RWPE2 (cell line): ENCODE measurements around the gene CASP3.
"Not testable (repeated sequence)": the region's sequence is repeated elsewhere in the genome, so short reads cannot be mapped to it uniquely, and the experiment has no call there.

Experiments
- ATAC-seq: fragments of 200-7000 bp; cut with Tn5 transposase; 3 replicates; pipeline ENCODE4 v1.9.1; 2021; ENCODE audit warnings: low read depth
- DNase-seq: peaks from one replicate; pipeline ENCODE4 v3.0.0-alpha.2; 2020; ENCODE audit warnings: low spot score
- H3K27ac ChIP-seq: fragments of 450-650 bp; 2 replicates; pipeline ENCODE4 v1.5.1; 2017; ENCODE audit warnings: mild to moderate bottlenecking; ENCODE audit not compliant: poor library complexity, severe bottlenecking
- H3K27me3 ChIP-seq: fragments of 250-450 bp; sonication (Bioruptor Pico); 2 replicates; pipeline ENCODE4 v1.5.1; 2021; ENCODE audit warnings: mild to moderate bottlenecking, moderate library complexity; ENCODE audit not compliant: insufficient read depth, poor library complexity, severe bottlenecking
- H3K36me3 ChIP-seq: fragments of 250-450 bp; sonication (Bioruptor Pico); 2 replicates; pipeline ENCODE4 v1.5.1; 2020; ENCODE audit warnings: low read depth, mild to moderate bottlenecking, moderate library complexity
- H3K4me1 ChIP-seq: fragments of 250-450 bp; sonication (Bioruptor Pico); 2 replicates; pipeline ENCODE4 v1.5.1; 2021; ENCODE audit warnings: mild to moderate bottlenecking, moderate library complexity; ENCODE audit not compliant: insufficient read depth, poor library complexity, severe bottlenecking
- H3K4me3 ChIP-seq: fragments of 250-450 bp; sonication (Bioruptor Pico); 2 replicates; pipeline ENCODE4 v1.5.1; 2021; ENCODE audit warnings: mild to moderate bottlenecking, moderate library complexity; ENCODE audit not compliant: severe bottlenecking
- H3K9me3 ChIP-seq: fragments of 250-450 bp; sonication (Bioruptor Pico); 2 replicates; pipeline ENCODE4 v1.5.1; 2021; ENCODE audit warnings: mild to moderate bottlenecking, moderate library complexity; ENCODE audit not compliant: severe bottlenecking
- CTCF ChIP-seq: fragments of 450-650 bp; IDR thresholded peaks from one replicate; pipeline ENCODE4 v1.5.1; 2017; ENCODE audit warnings: mild to moderate bottlenecking, moderate library complexity; ENCODE audit not compliant: poor library complexity, severe bottlenecking

The CASP3 gene

GRCh38 chr4:184616633-184617551, 32.4 kb downstream of the CASP3 start:
- DNase-seq (no peak), ATAC-seq (no peak)
- Histone ChIP-seq H3K36me3 (no peaks in the 10 kb centered on the region), H3K4me3 (no peak overlapping the region), H3K4me1 (no peaks in the 10 kb centered on the region), H3K27me3 (no peaks in the 10 kb centered on the region), H3K27ac (no peak overlapping the region), H3K9me3 (no peaks in the 10 kb centered on the region)
- no peak for TF ChIP-seq CTCF

- H3K27ac ChIP-seq, H3K4me3 ChIP-seq, H3K27me3 ChIP-seq, H3K4me1 ChIP-seq, H3K36me3 ChIP-seq, DNase-seq, ATAC-seq, H3K9me3 ChIP-seq: not testable (repeated sequence)
Observed at GRCh38 chr4:184616168-184616567, 33.1 kb downstream of the CASP3 start.

GRCh38 chr4:184614509-184614908, 34.7 kb downstream of the CASP3 start:
- H3K4me3 ChIP-seq = no peak overlapping the region
- DNase-seq (no peak), ATAC-seq (no peak)
- H3K27me3 ChIP-seq = no peaks in the 10 kb centered on the region
- H3K9me3 ChIP-seq = no peaks in the 10 kb centered on the region
- no peak overlapping the region for H3K27ac ChIP-seq
- no peaks in the 10 kb centered on the region for H3K4me1 ChIP-seq
- TF ChIP-seq CTCF = no peak
- no peaks in the 10 kb centered on the region for H3K36me3 ChIP-seq

GRCh38 chr4:184613405-184613804, 35.8 kb downstream of the CASP3 start:
- H3K27me3 ChIP-seq = no peaks in the 10 kb centered on the region
- H3K36me3 ChIP-seq = no peaks in the 10 kb centered on the region
- ATAC-seq (no peak), DNase-seq (no peak)
- TF ChIP-seq CTCF = no peak
- no peak overlapping the region for H3K27ac ChIP-seq
- no peaks in the 10 kb centered on the region for H3K4me1 ChIP-seq
- H3K4me3 ChIP-seq = no peak overlapping the region
- no peaks in the 10 kb centered on the region for H3K9me3 ChIP-seq

GRCh38 chr4:184612074-184612473, 37.2 kb downstream of the CASP3 start:
- no peak for TF ChIP-seq CTCF
- DNase-seq (no peak), ATAC-seq (no peak)
- Histone ChIP-seq H3K36me3 (no peaks in the 10 kb centered on the region), H3K4me3 (no peak overlapping the region), H3K27ac (no peak overlapping the region), H3K27me3 (no peaks in the 10 kb centered on the region), H3K9me3 (no peaks in the 10 kb centered on the region), H3K4me1 (no peaks in the 10 kb centered on the region)

DNA sequence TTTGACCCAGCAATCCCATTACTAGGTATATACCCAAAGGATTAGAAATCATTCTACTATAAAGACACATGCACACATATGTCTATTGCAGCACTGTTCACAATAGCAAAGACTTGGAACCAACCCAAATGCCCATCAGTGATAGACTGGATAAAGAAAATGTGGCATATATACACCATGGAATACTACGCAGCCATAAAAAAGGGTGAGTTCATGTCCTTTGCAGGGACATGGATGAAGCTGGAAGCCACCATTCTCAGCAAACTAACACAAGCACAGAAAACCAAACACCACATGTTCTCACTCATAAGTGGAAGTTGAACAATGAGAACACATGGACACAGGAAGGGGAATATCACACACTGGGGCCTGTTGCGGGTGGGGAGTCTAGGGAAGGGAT, 41.8 kb downstream of the CASP3 start:
- H3K4me3 ChIP-seq, H3K36me3 ChIP-seq, H3K4me1 ChIP-seq, ATAC-seq, H3K27ac ChIP-seq, DNase-seq, H3K9me3 ChIP-seq, H3K27me3 ChIP-seq: not testable (repeated sequence)

DNA sequence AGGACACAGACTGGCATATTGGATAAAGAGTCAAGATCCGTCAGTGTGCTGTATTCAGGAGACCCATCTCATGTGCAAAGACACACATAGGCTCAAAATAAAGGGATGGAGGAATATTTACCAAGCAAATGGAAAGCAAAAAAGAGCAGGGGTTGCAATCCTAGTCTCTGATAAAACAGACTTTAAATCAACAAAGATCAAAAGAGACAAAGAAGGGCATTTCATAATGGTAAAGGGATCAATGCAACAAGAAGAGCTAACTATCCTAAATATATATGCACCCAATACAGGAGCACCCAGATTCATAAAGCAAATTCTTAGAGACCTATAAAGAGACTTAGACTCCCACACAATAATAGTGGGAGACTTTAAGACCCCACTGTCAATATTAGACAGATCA, 46.4 kb downstream of the CASP3 start:
- H3K36me3 ChIP-seq, H3K9me3 ChIP-seq, H3K4me3 ChIP-seq, H3K27me3 ChIP-seq, H3K27ac ChIP-seq, H3K4me1 ChIP-seq, ATAC-seq, DNase-seq: not testable (repeated sequence)

DNA sequence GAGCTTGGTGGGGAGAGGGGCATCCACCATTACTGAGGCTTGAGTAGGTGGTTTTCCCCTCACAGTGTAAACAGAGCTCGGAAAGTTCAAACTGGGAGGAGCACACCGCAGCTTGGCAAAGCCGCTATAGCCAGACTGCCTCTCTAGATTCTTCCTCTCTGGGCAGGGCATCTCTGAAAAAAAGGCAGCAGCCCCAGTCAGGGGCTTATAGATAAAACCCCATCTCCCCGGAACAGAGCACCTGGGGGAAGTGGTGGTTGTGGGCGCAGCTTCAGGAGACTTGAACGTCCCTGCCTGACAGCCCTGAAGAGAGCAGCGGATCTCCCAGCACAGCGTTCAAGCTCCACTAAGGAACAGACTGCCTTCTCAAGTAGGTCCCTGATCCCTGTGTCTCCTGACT, 48.3 kb downstream of the CASP3 start:
- H3K27me3 ChIP-seq, H3K9me3 ChIP-seq, H3K27ac ChIP-seq, H3K36me3 ChIP-seq, ATAC-seq, DNase-seq, H3K4me3 ChIP-seq, H3K4me1 ChIP-seq: not testable (repeated sequence)
